Esophagus squamous epithelium (tissue), 4 donors: ENCODE measurements around the gene GDAP1L1.

Experiments used
- POLR2A ChIP-seq, 4 donors: fragments of 450-650 bp; IDR thresholded peaks; one replicate each; pipeline ENCODE4 v1.6.1; 2017; ENCODE audit warnings: antibody characterized with exemption in 4 of 4, mild to moderate bottlenecking in 4 of 4, moderate library complexity in 3 of 4
- TF ChIP-seq, protein P1 (sequence below), 6 experiments: fragments of 450-650 bp in 4 of 6; fragments of 200-600 bp in 2 of 6; sonication (generic) in 2 of 6; IDR thresholded peaks; one replicate each; pipeline ENCODE4 v1.5.1; 2016 to 2019; ENCODE audit warnings: antibody characterized with exemption in 6 of 6, mild to moderate bottlenecking in 4 of 6, moderate library complexity in 4 of 6

DNA sequence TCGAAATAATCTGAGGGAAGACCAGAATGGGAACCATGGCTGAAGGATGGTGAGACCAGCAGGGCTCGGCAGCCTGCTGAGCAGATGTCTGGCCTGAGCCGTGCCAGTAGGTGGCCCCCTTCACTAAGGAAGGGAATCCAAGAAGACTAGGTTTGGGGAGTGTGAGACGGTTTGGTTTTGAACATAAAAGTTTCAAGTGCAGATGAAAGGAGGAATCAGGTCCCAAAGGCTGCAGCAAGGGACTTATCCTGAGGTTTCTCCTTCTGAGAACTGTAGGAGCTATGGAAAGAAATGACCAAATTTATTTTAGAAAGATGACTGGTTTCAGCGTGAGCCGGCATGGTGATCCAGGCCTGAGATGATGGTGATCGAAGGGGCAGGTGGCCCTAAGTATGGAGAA, 32.0 kb upstream of the GDAP1L1 start:
- TF ChIP-seq, protein P1, sequence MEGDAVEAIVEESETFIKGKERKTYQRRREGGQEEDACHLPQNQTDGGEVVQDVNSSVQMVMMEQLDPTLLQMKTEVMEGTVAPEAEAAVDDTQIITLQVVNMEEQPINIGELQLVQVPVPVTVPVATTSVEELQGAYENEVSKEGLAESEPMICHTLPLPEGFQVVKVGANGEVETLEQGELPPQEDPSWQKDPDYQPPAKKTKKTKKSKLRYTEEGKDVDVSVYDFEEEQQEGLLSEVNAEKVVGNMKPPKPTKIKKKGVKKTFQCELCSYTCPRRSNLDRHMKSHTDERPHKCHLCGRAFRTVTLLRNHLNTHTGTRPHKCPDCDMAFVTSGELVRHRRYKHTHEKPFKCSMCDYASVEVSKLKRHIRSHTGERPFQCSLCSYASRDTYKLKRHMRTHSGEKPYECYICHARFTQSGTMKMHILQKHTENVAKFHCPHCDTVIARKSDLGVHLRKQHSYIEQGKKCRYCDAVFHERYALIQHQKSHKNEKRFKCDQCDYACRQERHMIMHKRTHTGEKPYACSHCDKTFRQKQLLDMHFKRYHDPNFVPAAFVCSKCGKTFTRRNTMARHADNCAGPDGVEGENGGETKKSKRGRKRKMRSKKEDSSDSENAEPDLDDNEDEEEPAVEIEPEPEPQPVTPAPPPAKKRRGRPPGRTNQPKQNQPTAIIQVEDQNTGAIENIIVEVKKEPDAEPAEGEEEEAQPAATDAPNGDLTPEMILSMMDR (IDR thresholded peaks at IDR 0.05): peak in 5 of 6 experiments; percentile 57 to 80 (median 66)
- no peak for TF ChIP-seq POLR2A (IDR thresholded peaks at IDR 0.05)
